NCI-H2081 treated with DMSO at 0.1 percent for 48 hours (cell line): ENCODE measurements around the gene CENPA.
"Not testable (repeated sequence)": the region's sequence is repeated elsewhere in the genome, so short reads cannot be mapped to it uniquely, and the experiment has no call there.

Experiments used
- DNase-seq: peaks from one replicate; lab custom pipeline; 2025; lab: John Stamatoyannopoulos, UW

The CENPA gene

GRCh38 chr2:26785431-26786206, at the start of gene CENPA:
Gene CENPA, plus strand, starts transcription at chr2:26786056. Its CDS starts 141 bp downstream, at chr2:26786197.
- peak; percentile 98 for DNase-seq

GRCh38 chr2:26737221-26737620, 48.6 kb upstream of the CENPA start:
- DNase-seq, result no peak

- no peak for DNase-seq
Observed at GRCh38 chr2:26738481-26738880, 47.4 kb upstream of the CENPA start.

GRCh38 chr2:26739514-26739913, 46.3 kb upstream of the CENPA start:
- no peak for DNase-seq

DNA sequence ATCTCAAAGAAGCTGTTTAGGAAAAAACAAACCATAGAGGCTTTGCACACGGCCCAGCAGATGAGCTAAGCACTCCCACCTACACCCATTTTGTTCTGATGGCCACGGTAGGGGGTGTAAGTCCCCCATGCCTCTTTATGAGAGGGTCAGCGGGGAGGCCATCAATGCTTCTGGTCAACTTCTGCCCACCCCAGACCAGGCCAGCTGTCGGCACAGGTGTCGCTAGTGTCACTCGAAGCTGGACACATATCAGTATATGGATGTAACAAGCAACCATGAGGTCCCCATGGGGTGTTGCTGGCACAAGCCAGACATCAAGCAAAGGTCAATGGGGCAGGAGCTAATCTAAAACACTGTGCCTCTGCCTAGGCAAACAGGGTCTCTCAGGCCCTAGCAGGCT, 45.5 kb upstream of the CENPA start:
- DNase-seq, result no peak

- DNase-seq, result no peak
Observed at GRCh38 chr2:26740890-26741302, 45.0 kb upstream of the CENPA start.

DNA sequence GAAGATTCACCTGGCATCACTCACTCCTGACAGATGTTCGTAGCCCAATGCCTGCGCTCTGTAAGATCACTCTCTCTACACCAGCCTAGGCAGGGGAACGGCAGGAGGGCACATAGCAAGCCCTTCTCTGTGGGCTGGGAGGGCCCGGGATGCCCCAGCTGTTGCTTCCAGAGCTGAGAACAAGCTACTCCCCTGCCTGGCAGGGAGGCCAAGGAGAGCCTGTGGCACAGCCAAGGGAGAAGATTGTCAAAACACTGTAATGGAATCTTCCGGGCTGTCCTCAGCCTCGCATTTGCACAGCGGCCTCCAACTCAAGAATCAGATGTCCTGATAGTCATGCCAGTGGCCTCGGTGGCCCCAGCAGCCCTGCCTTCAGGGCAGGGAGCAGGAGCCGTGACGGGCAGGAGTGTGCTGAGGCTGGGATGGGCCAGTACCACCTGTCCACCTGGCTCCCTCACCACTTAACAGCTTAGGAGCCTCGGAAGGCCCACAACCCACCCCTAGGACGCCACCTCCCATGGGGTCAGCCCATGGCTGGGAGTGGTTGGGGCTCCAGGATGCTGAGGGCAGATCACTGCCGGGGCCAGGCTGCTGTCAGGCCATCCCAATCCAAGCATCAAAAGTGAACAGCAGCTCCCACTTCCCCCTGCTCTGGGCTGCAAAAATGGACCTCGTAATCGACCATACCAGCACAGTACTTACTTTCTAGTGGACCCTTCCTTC, 43.6 kb upstream of the CENPA start:
- DNase-seq, result no peak

DNA sequence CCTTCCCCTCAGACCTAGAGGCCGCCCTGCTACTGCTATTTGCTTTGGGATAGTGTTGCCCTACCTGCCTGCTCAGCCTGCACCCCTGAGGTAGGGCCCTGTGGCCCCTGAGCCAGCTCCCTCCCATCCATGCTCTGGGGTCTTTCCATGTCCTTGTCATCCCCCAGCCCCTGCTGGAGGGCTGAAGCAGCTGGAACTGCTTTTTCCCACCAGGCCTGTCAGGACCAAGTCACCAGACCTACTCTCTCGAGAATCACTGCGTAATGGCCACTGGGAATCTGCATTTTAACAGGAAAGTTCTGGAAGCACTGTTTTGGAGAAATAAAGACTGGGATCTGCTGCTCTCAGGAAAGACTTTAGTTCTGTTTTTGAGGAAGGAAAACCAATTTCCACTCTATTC, 42.0 kb upstream of the CENPA start:
- DNase-seq, result no peak

GRCh38 chr2:26744953-26745352, 40.9 kb upstream of the CENPA start:
- DNase-seq, result no peak

- peak; percentile 7 for DNase-seq
Observed at GRCh38 chr2:26745609-26746327, 40.1 kb upstream of the CENPA start.

- no peak for DNase-seq
Observed at GRCh38 chr2:26746934-26747333, 38.9 kb upstream of the CENPA start.

DNA sequence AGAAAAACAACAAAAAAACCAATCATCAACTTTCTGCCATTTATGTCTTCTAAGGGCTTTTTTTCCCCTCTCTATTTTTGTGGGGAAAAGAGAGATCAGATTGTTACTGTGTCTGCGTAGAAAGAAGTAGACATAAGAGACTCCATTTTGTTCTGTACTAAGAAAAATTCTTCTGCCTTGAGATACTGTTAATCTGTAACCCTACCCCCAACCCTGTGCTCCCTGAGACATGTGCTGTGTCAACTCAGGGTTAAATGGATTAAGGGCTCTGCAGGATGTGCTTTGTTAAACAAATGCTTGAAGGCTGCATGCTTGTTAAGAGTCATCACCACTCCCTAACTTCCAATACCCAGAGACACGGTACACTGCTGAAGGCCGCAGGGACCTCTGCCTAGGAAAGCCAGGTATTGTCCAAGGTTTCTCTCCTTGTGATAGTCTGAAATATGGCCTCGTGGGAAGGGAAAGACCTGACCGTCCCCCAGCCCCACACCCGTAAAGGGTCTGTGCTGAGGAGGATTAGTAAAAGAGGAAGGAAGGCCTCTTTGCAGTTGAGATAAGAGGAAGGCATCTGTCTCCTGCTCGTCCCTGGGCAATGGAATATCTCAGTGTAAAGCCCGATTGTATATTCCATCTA, 36.0 kb upstream of the CENPA start:
- DNase-seq, result not testable (repeated sequence)

GRCh38 chr2:26750467-26750866, 35.4 kb upstream of the CENPA start:
- DNase-seq, result not testable (repeated sequence)

GRCh38 chr2:26752656-26753055, 33.2 kb upstream of the CENPA start:
- no peak for DNase-seq

GRCh38 chr2:26754539-26754938, 31.3 kb upstream of the CENPA start:
- no peak for DNase-seq

- DNase-seq, result no peak
Observed at GRCh38 chr2:26754972-26755670, 30.7 kb upstream of the CENPA start.

GRCh38 chr2:26756337-26756736, 29.5 kb upstream of the CENPA start:
- no peak for DNase-seq

DNA sequence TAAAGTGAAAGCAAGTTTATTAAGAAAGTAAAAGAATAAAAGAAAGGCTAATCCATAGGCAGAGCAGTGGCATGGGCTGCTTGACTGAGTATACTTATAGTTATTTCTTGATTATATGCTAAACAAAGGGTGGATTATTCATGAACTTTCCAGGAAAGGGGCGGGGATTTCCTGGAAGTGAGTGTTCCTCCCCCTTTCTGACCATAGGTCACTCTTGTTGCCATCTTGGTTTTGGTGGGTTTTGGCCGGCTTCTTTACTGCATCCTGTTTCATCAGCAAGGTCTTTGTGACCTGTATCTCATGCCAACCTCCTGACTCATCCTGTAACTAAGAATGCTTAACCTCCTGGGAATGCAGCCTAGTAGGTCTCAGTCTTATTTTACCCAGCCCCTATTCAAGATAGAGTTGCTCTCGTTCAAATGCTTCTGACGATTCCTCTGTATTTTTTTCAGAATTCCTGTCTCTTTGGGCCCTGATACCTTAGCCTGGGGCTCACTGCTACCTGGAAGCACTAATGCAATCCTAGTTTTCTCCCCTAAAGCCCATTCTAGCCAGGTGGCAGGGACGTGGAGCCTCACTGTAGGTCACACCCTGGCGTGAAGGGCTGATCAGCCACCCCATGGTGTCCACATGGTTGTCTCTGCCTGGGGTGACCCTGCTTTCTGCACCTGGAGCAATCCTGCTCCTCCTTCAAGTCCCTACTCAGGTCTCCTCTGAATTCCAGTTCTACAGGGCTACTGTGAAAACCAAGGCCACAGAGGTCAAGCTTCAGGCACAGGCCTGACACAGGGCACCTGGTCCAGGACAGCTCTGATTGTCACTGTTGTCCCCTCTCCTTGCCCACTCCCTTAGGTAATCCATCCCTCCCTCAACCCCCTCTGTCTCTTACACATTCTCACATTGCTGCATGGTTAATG, 27.7 kb upstream of the CENPA start:
- no peak for DNase-seq

- DNase-seq, result no peak
Observed at GRCh38 chr2:26758790-26759321, 27.0 kb upstream of the CENPA start.

- no peak for DNase-seq
Observed at GRCh38 chr2:26759845-26760244, 26.0 kb upstream of the CENPA start.
